Measurements from ENCODE around the gene DAP.

DNA sequence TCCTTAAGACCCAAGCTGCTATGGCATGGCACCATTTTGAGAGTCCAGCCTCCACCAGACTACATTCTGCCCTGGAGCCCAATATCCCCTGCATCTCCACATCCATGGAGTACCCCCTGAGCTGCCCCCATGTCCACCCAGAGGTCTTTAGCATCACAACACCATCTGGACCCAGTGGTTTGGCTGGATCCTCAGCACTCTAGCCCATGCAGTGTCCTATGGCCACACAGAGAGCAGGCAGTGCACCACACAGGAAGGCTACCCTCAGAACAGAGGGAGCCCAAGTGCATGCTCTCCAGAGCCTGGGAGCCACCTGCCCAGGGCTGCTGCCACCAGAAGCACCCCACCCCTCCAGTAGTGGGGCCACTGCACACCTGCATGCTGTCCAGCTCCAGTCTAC, 18.6 kb upstream of the DAP start:
- TF ChIP-seq, protein P1, sequence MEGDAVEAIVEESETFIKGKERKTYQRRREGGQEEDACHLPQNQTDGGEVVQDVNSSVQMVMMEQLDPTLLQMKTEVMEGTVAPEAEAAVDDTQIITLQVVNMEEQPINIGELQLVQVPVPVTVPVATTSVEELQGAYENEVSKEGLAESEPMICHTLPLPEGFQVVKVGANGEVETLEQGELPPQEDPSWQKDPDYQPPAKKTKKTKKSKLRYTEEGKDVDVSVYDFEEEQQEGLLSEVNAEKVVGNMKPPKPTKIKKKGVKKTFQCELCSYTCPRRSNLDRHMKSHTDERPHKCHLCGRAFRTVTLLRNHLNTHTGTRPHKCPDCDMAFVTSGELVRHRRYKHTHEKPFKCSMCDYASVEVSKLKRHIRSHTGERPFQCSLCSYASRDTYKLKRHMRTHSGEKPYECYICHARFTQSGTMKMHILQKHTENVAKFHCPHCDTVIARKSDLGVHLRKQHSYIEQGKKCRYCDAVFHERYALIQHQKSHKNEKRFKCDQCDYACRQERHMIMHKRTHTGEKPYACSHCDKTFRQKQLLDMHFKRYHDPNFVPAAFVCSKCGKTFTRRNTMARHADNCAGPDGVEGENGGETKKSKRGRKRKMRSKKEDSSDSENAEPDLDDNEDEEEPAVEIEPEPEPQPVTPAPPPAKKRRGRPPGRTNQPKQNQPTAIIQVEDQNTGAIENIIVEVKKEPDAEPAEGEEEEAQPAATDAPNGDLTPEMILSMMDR (conservative IDR thresholded peaks at IDR 0.05 in 1 of 2, IDR thresholded peaks at IDR 0.05 in 1 of 2; ENCODE audit: low read depth in 1 of 2, low read length in 2 of 2): no peak
- no peak for TF ChIP-seq EZH2 (IDR thresholded peaks at IDR 0.05; ENCODE audit: low read length, missing control alignments)

All from fibroblast of lung (primary cell).